Cardiac septum (tissue), 1 donor: ENCODE data around the gene YWHAQ. TPM values are rescaled to one million over a fixed set of nuclear protein-coding genes. Genes with fewer than 3 reads are reported as not detected.
A peak's percentile ranks its signal among the peaks of the same experiment; 100 is the strongest.
"Not testable (repeated sequence)": the region's sequence is repeated elsewhere in the genome, so short reads cannot be mapped to it uniquely, and the experiment has no call there.

Source experiments
- DNase-seq: peaks from one replicate; pipeline ENCODE4 v3.0.0-alpha.2; 2020; ENCODE audit warnings: low spot score
- intact Hi-C: fragments of 100-400 bp; cut with DNase I; formaldehyde crosslinking; loops from one replicate; pipeline ENCODE4 v1.14.0; 2022
- total RNA-seq: library from RNA; stranded (reverse); fragmentation: NEBNext Ultra II Directional; extraction: Animal tissue kit (Norgen Biotek cat#: 25700); gene quantifications from one replicate; pipeline ENCODE4 v1.2.1, GENCODE V29; 2021
- donor health status: DM: no; HTN: no; CAD: no.

The YWHAQ gene
- total RNA-seq, 1 donor from 2014 or later = 299 TPM

GRCh38 chr2:9565436-9566153 is 65.2 kb downstream of the YWHAQ start:
- peak; percentile 86 for DNase-seq
- intact Hi-C loops = no loop called here

GRCh38 chr2:9560628-9561027 is 70.2 kb downstream of the YWHAQ start:
- intact Hi-C loops = no loop called here

GRCh38 chr2:9558948-9559381 is 71.8 kb downstream of the YWHAQ start:
- intact Hi-C loops = loop anchor here (5.0 kb wide), 5 partner anchors 48 to 483 kb away; partner anchors contain the start of genes IAH1 and KLF11
- no peak for DNase-seq

More at GRCh38 chr2:9560628-9561027, 70.2 kb downstream of the YWHAQ start:
- no peak for DNase-seq

- DNase-seq = no peak
- intact Hi-C loops = loop anchor here (5.0 kb wide), 5 partner anchors 51 to 486 kb away; partner anchors contain the start of genes IAH1 and KLF11
Observed at GRCh38 chr2:9556121-9556743, 74.6 kb downstream of the YWHAQ start.

DNA sequence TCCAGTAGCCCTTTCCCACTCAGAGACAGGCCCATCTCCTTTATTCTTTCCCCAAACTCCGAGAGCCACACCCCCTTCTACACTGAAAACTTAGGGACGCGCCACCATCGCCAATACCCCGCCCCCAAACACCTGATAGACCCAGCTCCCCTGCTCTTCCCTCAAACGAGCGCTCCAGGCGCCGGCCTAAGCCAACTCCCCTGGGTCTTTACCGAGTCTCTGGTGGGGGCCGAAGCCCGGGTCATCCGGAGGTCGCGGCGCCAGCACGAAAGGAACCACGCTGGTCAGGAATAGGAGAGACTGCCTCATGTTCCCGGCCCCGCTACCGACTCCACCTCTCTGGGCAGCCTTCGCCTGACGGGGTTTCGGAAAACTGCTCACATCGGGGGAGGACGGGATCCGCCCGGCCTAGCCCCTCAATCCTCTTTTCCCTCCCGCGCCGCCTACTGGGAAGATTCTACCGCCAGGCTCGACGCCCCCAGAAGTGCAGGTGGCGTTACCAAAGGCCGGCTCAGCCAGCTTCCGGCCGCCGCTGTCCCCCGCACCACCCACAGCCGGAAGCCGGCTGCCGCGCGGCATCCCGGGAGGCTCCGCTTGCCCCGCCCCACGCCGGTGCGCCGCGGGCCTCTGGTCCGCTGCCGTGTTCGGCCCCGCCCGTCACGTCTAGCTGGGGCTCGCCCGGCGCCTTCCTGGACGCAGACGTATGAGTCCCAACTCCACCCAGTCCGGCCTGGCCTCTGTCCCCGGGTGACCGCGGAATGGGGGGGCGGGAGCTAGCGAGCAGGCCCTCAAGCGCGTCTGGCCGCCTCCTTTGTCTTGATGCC is 75.3 kb downstream of the YWHAQ start, which contains the start of gene ADAM17:
Gene ADAM17 (minus strand): TSS at position 534 of the 824 bp plus-strand sequence. CDS start 225 bp downstream, at position 309.
- intact Hi-C loops = loop anchor here (1.0 to 5.0 kb wide), 7 partner anchors 52 to 487 kb away; partner anchors contain the start of genes IAH1, KLF11 and YWHAQ
- DNase-seq = peak; percentile 99

GRCh38 chr2:9554921-9555296 is 75.9 kb downstream of the YWHAQ start:
- intact Hi-C loops = loop anchor here (1.0 to 5.0 kb wide), 7 partner anchors 52 to 487 kb away; partner anchors contain the start of genes IAH1, KLF11 and YWHAQ

GRCh38 chr2:9552219-9553178 is 78.3 kb downstream of the YWHAQ start:
- intact Hi-C loops = no loop called here
- no peak for DNase-seq

More at GRCh38 chr2:9554921-9555296, 75.9 kb downstream of the YWHAQ start:
- no peak for DNase-seq

- intact Hi-C loops, DNase-seq: not testable (repeated sequence)
Observed at GRCh38 chr2:9550859-9551391, 79.9 kb downstream of the YWHAQ start.

DNA sequence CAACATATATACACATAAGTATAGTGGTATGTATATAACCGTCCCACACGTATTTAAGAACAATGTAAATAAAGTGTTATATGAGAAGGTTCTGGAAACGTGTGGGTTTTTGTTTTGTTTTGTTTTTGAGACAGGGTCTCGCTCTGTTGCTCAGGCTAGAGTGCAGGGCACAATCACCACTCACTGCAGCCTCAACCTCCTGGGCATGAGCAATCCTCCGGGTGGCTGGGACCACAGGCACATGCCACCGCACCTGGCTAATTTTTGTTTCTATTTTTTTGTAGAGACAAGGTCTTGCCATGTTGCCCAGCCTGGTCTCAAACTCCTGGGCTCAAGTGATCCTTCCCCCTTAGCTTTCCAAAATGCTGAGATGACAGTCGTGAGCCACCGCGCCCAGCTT is 81.4 kb downstream of the YWHAQ start:
- intact Hi-C loops = no loop called here
- DNase-seq = no peak

- no peak for DNase-seq
- intact Hi-C loops = no loop called here
Observed at GRCh38 chr2:9548506-9548905, 82.3 kb downstream of the YWHAQ start.

GRCh38 chr2:9547262-9547991 is 83.4 kb downstream of the YWHAQ start:
- DNase-seq = no peak
- intact Hi-C loops = no loop called here

DNA sequence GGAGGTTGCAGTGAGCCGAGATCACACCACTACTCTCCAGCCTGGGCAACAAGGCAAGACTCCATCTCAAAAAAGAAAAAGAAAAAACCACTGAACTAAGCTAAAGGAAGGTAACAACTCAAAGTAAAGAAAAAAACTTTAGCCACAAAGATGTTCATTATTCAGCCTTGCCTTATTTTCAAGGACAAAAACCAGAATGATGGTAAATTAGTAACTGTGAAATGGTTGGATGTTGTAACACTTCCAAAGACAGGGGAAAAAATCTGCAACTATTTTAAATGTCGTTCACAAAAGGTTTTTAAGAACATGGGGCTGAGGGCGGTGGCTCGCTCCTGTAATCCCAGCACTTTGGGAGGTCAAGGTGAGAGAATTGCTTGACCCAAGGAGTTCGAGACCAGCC is 85.3 kb downstream of the YWHAQ start:
- intact Hi-C loops = no loop called here

DNA sequence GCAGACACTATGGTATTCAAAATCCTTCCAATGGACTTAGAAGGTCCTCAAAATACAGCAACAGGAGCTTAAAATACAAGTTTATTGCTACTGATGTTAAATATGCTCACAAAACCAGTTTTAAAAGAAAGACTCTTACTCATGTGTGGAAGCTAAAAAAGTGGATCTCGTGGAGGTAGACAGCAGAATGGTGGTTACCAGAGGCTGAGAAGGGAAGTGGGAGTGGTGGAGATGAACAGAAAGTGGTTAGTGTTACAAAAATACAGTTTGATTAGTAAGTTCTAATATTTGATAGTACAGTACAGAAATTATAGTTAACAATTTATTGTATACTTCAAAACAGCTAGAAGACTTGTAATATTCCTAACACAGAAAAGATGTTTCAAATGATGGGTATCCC is 87.2 kb downstream of the YWHAQ start:
- intact Hi-C loops = no loop called here
- no peak for DNase-seq

More for the DNA sequence above, 85.3 kb downstream of the YWHAQ start:
- DNase-seq = no peak

- no peak for DNase-seq
- intact Hi-C loops = no loop called here
Observed at GRCh38 chr2:9539531-9539930, 91.3 kb downstream of the YWHAQ start.

DNA sequence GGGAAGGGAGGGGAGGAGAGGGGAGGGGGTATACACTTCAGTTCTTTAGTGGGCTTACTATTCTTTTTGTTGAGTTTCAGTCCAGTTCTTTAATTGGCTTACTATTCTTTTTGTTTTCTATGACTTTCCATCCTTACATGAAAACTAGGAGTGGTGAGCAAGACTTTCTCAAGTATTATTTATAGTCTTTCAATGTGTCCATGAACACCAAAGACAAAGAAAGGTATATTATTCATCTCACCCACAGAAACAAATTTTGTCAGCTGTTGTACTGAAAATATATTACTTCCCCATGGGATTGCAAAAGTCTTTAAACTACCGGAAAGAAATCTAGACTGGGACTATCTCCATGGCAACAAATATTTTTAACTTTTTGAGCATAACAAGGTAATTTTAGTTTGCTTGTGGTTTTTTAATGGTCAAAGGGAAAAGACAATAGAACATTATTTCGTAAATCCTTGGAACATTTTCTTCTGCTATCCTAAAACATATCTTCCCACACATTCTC is 92.7 kb downstream of the YWHAQ start:
- intact Hi-C loops = no loop called here
- no peak for DNase-seq

GRCh38 chr2:9536504-9536903 is 94.3 kb downstream of the YWHAQ start:
- intact Hi-C loops = no loop called here
- no peak for DNase-seq

DNA sequence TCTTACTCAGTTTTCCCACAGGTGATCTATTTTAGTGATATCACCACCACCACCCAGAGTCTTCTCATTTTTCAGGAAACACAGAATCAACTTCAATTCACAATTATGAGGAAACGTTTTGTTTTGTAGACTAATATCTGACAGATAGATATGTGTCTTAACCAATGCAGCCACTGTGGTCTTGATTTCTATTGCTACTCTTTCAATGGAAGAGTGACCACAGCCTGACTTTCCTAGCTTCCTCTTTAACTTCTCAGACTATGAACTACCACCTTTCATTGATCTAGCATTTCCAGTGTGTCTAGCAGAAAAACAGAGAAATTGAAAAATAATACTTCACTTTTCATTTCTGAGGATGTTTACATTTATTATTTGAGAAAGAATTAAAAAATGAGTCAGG is 95.6 kb downstream of the YWHAQ start:
- DNase-seq = no peak
- intact Hi-C loops = no loop called here
